ENCODE results near the gene SYCP2L. TPM values are rescaled to one million over a fixed set of nuclear protein-coding genes. Genes with fewer than 3 reads are reported as not detected.

SYCP2L gene
- total and polyA plus RNA-seq, 2 of the 8 experiments (the other 6 are each of a cell fraction or from before 2014, with no cell fraction given), result 1.7 to 4.2 TPM

- TF ChIP-seq CHD7 (IDR thresholded peaks at IDR 0.05; ENCODE audit: insufficient replicate concordance, low read length), result no peak
- no peak for TF ChIP-seq ASH2L (IDR thresholded peaks at IDR 0.05; ENCODE audit: low read length)
- no peak for TF ChIP-seq SUZ12 (IDR thresholded peaks at IDR 0.05; ENCODE audit: low read length)
- no peak for TF ChIP-seq ZNF274 (IDR thresholded peaks at IDR 0.05; ENCODE audit: borderline replicate concordance, extremely low read depth, low read length)
- no peak for TF ChIP-seq FOSL1 (IDR thresholded peaks at IDR 0.05; ENCODE audit: insufficient read depth, low read depth, low read length)
- TF ChIP-seq YY1 (IDR thresholded peaks at IDR 0.05; ENCODE audit: low read depth, low read length), result no peak
- TF ChIP-seq CHD1 (IDR thresholded peaks at IDR 0.05; ENCODE audit: low read depth, low read length), result no peak
- no peak for TF ChIP-seq MAFK (IDR thresholded peaks at IDR 0.05; ENCODE audit: low read depth, low read length)
- TF ChIP-seq CBX8 (IDR thresholded peaks at IDR 0.05; ENCODE audit: borderline replicate concordance, low read depth, low read length), result no peak
- no peak for TF ChIP-seq RBBP5 (IDR thresholded peaks at IDR 0.05; ENCODE audit: borderline replicate concordance, low read depth, low read length)
- no peak for TF ChIP-seq TAF7 (optimal IDR thresholded peaks at IDR 0.05; ENCODE audit: borderline replicate concordance, low read depth, low read length)
These were observed 104.3 kb downstream of the SYCP2L start (continued) for GRCh38 chr6:10991115-10991514.
